Measurements from ENCODE around the gene MSL3B.

The MSL3B gene

DNA sequence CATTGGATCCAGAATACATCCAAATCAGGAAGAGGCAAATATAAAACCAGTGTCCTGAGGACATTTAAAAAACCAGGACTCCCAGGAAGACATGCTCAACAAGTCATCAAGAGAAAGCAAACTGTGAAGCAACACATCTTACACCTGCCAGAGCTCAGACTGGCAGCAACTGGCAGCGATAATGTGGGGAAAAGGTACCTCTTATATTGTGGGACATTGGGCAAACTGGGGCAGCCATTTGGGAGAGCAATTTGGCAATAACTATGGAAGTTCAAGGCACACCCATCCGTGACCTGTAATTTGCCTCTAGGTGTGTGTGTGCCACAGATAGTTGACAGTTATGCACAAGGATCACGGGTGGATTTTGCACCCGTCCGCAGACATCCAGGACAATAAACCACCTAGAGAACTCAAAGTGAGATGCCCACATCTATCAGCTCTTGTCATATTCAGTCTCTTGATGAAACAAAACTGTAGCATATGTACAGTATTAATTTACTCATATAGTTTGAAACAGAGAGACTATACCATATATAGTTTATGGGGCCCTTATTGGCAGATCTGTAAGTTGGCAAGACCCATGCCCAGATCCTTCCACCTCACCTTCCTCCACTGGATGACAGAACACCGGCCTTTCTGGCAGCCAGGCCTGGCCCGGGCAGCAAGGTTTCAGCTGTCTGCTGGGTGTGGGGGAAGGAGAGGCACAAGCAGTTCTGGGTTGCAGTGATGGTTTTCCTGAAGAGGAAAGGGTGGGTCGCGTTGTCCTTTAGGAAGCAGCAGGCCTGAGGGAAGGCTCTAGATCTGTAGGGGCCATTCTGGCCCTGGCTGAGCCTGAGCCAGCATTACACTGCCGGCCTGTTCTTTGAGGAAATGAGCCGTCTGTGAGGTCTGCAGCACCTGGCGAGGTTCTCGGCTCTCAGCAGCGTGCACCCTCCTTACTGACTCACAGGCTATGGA, 32.7 kb downstream of the MSL3B start:
- H3K4me3 Mint-ChIP-seq (ENCODE audit: unreplicated experiment), result no peak overlapping the region
- H3K27ac Mint-ChIP-seq (ENCODE audit: unreplicated experiment), result no peak overlapping the region
- H3K36me3 Mint-ChIP-seq (ENCODE audit: unreplicated experiment), result no peaks in the 10 kb centered on the region
- peaks cover 1% of the 10 kb centered on the region for H3K9me3 Mint-ChIP-seq (ENCODE audit: unreplicated experiment)
- no peak for DNase-seq
- H3K27me3 Mint-ChIP-seq (ENCODE audit: unreplicated experiment), result peaks cover 5% of the 10 kb centered on the region
- TF ChIP-seq CTCF (IDR thresholded peaks at IDR 0.05; ENCODE audit: partially characterized antibody, unreplicated experiment), result no peak
- peaks cover 10% of the 10 kb centered on the region for H3K4me1 Mint-ChIP-seq (ENCODE audit: low read depth, unreplicated experiment)

DNA sequence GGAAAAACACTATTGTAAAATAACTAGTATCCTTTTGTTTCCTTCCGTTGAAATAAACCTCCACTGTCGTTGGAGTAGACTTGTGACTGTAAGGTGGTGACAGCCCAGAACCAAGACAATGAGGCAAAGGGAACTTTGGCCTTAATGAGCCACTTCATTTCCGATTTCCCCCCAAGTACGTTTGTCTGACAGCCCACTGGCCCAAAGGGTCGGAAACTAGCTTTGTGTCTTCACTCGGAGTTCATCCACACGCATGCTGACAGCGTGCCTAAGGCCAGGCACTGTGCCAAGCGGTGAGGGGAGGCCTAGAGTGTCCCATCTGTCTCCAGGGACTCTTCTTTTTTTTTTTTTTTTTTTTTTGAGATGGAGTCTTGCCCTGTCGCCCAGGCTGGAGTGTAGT, 34.8 kb downstream of the MSL3B start:
- DNase-seq, result no peak
- H3K27me3 Mint-ChIP-seq (ENCODE audit: unreplicated experiment), result peaks cover 1% of the 10 kb centered on the region
- TF ChIP-seq CTCF (IDR thresholded peaks at IDR 0.05; ENCODE audit: partially characterized antibody, unreplicated experiment), result no peak
- H3K9me3 Mint-ChIP-seq (ENCODE audit: unreplicated experiment), result peaks cover 1% of the 10 kb centered on the region
- H3K27ac Mint-ChIP-seq (ENCODE audit: unreplicated experiment), result no peak overlapping the region
- peaks cover 6% of the 10 kb centered on the region for H3K4me1 Mint-ChIP-seq (ENCODE audit: low read depth, unreplicated experiment)
- no peaks in the 10 kb centered on the region for H3K36me3 Mint-ChIP-seq (ENCODE audit: unreplicated experiment)
- H3K4me3 Mint-ChIP-seq (ENCODE audit: unreplicated experiment), result no peak overlapping the region

DNA sequence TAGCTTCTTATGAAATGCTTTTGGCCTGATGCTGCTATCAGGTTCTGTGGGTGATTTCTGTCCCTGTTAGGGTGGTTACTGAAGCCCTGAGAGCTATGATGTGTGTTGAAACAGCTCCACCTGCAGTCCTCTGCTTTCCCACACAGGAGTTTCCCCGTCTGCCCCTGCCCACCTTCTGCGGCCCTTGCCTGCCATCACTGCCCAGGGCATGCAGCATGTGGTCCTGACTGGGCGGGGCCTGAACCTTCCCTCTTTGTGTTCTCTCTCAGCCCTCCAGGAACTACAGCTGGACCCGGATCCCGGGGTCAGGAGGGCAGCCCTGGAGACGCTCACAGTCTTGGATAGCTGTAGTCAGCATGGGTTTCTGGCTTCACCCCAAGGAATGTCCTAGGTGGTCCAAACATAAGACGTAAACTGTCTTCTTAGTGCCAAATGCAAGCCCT, 35.3 kb downstream of the MSL3B start:
- no peaks in the 10 kb centered on the region for H3K27me3 Mint-ChIP-seq (ENCODE audit: unreplicated experiment)
- no peak for TF ChIP-seq CTCF (IDR thresholded peaks at IDR 0.05; ENCODE audit: partially characterized antibody, unreplicated experiment)
- H3K4me1 Mint-ChIP-seq (ENCODE audit: low read depth, unreplicated experiment), result peaks cover 6% of the 10 kb centered on the region
- DNase-seq, result peak; percentile 56
- no peaks in the 10 kb centered on the region for H3K36me3 Mint-ChIP-seq (ENCODE audit: unreplicated experiment)
- H3K4me3 Mint-ChIP-seq (ENCODE audit: unreplicated experiment), result no peak overlapping the region
- peaks cover 1% of the 10 kb centered on the region for H3K9me3 Mint-ChIP-seq (ENCODE audit: unreplicated experiment)
- no peak overlapping the region for H3K27ac Mint-ChIP-seq (ENCODE audit: unreplicated experiment)

DNA sequence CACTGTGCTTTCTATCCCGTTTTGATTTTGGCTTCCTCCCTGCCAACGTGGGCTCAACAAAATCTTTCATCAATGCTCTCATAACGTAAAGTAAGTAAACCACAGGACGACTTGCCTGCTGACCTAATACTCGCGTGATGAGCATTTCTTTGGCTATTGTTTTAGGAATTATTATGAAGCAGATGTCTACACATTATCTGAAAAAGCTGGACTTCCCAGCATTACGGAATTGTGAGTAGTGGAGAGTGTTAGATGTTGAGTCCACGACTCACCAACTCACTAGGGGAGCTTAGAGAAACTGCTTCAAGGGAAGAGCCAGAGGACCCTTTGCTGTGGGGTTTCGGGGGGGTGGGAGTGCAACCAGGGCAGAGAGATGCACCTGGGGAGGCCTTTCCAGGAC, 35.8 kb downstream of the MSL3B start:
- H3K9me3 Mint-ChIP-seq (ENCODE audit: unreplicated experiment), result peaks cover 1% of the 10 kb centered on the region
- no peak overlapping the region for H3K27ac Mint-ChIP-seq (ENCODE audit: unreplicated experiment)
- TF ChIP-seq CTCF (IDR thresholded peaks at IDR 0.05; ENCODE audit: partially characterized antibody, unreplicated experiment), result no peak
- H3K36me3 Mint-ChIP-seq (ENCODE audit: unreplicated experiment), result no peaks in the 10 kb centered on the region
- H3K4me3 Mint-ChIP-seq (ENCODE audit: unreplicated experiment), result no peak overlapping the region
- peaks cover 6% of the 10 kb centered on the region for H3K4me1 Mint-ChIP-seq (ENCODE audit: low read depth, unreplicated experiment)
- no peak for DNase-seq
- no peaks in the 10 kb centered on the region for H3K27me3 Mint-ChIP-seq (ENCODE audit: unreplicated experiment)

DNA sequence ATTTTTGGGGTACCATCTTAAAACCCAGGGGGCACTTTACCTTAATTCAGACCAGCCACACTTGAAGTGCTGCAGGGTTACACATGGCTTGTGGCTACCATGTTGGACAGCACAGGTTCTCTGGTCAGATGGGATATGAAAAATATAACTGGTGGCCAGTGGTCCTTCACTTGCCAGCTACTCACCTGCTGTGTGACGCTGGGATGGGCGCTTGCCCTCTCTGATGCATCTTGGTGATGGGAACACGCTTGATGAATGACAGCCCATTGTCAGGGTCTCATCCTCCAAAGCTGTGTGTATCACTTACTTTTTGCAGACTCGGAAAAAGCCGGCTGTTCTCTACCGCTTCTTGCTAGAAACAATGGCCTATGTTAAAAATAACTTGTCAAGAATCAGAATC, 36.3 kb downstream of the MSL3B start:
- TF ChIP-seq CTCF (IDR thresholded peaks at IDR 0.05; ENCODE audit: partially characterized antibody, unreplicated experiment), result no peak
- H3K27ac Mint-ChIP-seq (ENCODE audit: unreplicated experiment), result no peak overlapping the region
- H3K4me1 Mint-ChIP-seq (ENCODE audit: low read depth, unreplicated experiment), result peaks cover 6% of the 10 kb centered on the region
- no peaks in the 10 kb centered on the region for H3K27me3 Mint-ChIP-seq (ENCODE audit: unreplicated experiment)
- peaks cover 1% of the 10 kb centered on the region for H3K9me3 Mint-ChIP-seq (ENCODE audit: unreplicated experiment)
- no peaks in the 10 kb centered on the region for H3K36me3 Mint-ChIP-seq (ENCODE audit: unreplicated experiment)
- no peak for DNase-seq
- H3K4me3 Mint-ChIP-seq (ENCODE audit: unreplicated experiment), result no peak overlapping the region

Measured in glutamatergic neuron (in vitro differentiated cells).